ENCODE results near the gene TBL1X. TPM values are rescaled to one million over a fixed set of nuclear protein-coding genes. Genes with fewer than 3 reads are reported as not detected.
"Not testable (repeated sequence)": the region's sequence is repeated elsewhere in the genome, so short reads cannot be mapped to it uniquely, and the experiment has no call there.

Gene TBL1X
- total RNA-seq, 4 donors from 2014 or later = 14.8 to 31.7 (median 16.8) TPM

- intact Hi-C loops (cut with DNase I; ENCODE audit: low total_unique reads) = no loop called here
- no peak for TF ChIP-seq POLR2A (IDR thresholded peaks at IDR 0.05)
- TF ChIP-seq, protein P1, sequence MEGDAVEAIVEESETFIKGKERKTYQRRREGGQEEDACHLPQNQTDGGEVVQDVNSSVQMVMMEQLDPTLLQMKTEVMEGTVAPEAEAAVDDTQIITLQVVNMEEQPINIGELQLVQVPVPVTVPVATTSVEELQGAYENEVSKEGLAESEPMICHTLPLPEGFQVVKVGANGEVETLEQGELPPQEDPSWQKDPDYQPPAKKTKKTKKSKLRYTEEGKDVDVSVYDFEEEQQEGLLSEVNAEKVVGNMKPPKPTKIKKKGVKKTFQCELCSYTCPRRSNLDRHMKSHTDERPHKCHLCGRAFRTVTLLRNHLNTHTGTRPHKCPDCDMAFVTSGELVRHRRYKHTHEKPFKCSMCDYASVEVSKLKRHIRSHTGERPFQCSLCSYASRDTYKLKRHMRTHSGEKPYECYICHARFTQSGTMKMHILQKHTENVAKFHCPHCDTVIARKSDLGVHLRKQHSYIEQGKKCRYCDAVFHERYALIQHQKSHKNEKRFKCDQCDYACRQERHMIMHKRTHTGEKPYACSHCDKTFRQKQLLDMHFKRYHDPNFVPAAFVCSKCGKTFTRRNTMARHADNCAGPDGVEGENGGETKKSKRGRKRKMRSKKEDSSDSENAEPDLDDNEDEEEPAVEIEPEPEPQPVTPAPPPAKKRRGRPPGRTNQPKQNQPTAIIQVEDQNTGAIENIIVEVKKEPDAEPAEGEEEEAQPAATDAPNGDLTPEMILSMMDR (IDR thresholded peaks at IDR 0.05) = no peak
- WGBS, 2 donors = 69 to 70% methylated on average over 3 of the region's 3 CpGs
- no peak for DNase-seq (ENCODE audit: low spot score in 2 of 2)
- no peak overlapping the region for H3K4me3 ChIP-seq (ENCODE audit: low read depth, poor library complexity, severe bottlenecking)
These were observed 24.6 kb upstream of the TBL1X start for GRCh38 chrX:9440116-9440844.

DNA sequence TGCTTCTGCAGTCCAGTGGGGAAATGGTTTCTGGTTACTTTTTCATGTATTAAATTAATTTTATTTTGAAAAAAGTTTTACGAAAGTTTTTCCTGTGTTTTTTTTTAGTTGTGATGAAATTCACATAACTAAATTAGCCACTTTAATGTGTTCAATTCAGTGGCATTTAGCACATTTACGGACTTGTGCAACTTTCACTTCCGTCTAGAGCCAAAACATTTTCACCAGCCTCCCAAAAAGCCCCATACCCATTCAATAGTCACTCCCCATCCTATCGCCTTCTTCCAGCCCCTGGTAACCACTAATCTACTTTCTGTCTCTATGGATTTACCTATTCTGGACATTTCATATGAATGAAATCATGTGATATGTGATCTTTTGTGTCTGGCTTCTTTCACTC, 22.8 kb upstream of the TBL1X start:
- TF ChIP-seq, protein P1 (IDR thresholded peaks at IDR 0.05) = no peak
- no peak for TF ChIP-seq POLR2A (IDR thresholded peaks at IDR 0.05)
- DNase-seq (ENCODE audit: low spot score in 2 of 2) = no peak
- H3K4me3 ChIP-seq (ENCODE audit: low read depth, poor library complexity, severe bottlenecking) = no peak overlapping the region
- 61 to 93% methylated on average over 4 of the region's 4 CpGs for WGBS, 2 donors
- intact Hi-C loops (cut with DNase I; ENCODE audit: low total_unique reads) = no loop called here

- TF ChIP-seq, protein P1 (IDR thresholded peaks at IDR 0.05) = no peak
- TF ChIP-seq POLR2A (IDR thresholded peaks at IDR 0.05) = no peak
- DNase-seq (ENCODE audit: low spot score in 2 of 2) = peak in 1 of 2 donors; percentile 64
- intact Hi-C loops (cut with DNase I; ENCODE audit: low total_unique reads) = no loop called here
- 87 to 93% methylated on average over 13 to 20 of the region's 20 CpGs for WGBS, 2 donors
- no peak overlapping the region for H3K4me3 ChIP-seq (ENCODE audit: low read depth, poor library complexity, severe bottlenecking)
These were observed 21.5 kb upstream of the TBL1X start for GRCh38 chrX:9443327-9443726.

DNA sequence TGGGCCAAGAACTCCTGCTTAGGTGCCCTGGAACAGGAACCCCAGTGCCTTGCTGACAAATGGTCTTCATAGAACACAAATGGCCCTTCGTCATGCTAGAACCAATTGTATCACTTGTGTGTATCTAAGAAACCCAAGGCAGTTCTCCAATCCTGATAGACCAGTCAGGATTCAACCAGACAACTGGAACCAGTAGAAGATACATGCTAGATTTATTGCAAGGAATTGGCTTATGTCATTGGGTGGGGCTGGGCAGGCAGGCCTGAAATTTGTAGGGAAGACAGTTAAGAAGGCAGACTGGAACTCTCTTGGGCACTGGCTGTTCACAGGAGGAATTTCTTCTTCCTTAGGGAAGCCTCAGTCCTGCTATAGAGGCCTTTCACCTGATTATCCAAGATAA, 17.0 kb upstream of the TBL1X start:
- intact Hi-C loops (cut with DNase I; ENCODE audit: low total_unique reads) = no loop called here
- H3K4me3 ChIP-seq (ENCODE audit: low read depth, poor library complexity, severe bottlenecking) = no peak overlapping the region
- 64 to 76% methylated on average over 1 of the region's 1 CpG for whole genome bisulfite sequencing, 2 donors
- peak in 1 of 2 donors; percentile 15 for DNase-seq (ENCODE audit: low spot score in 2 of 2)
- TF ChIP-seq POLR2A (IDR thresholded peaks at IDR 0.05) = no peak
- TF ChIP-seq, protein P1 (IDR thresholded peaks at IDR 0.05) = no peak

GRCh38 chrX:9456250-9457074, 8.4 kb upstream of the TBL1X start:
- TF ChIP-seq POLR2A (IDR thresholded peaks at IDR 0.05) = no peak
- TF ChIP-seq, protein P1 (IDR thresholded peaks at IDR 0.05) = no peak
- intact Hi-C loops (cut with DNase I; ENCODE audit: low total_unique reads) = no loop called here
- no peak for DNase-seq (ENCODE audit: low spot score in 2 of 2)
- no peak overlapping the region for H3K4me3 ChIP-seq (ENCODE audit: low read depth, poor library complexity, severe bottlenecking)
- WGBS, 2 donors = 59 to 72% methylated on average over 5 to 8 of the region's 8 CpGs

DNA sequence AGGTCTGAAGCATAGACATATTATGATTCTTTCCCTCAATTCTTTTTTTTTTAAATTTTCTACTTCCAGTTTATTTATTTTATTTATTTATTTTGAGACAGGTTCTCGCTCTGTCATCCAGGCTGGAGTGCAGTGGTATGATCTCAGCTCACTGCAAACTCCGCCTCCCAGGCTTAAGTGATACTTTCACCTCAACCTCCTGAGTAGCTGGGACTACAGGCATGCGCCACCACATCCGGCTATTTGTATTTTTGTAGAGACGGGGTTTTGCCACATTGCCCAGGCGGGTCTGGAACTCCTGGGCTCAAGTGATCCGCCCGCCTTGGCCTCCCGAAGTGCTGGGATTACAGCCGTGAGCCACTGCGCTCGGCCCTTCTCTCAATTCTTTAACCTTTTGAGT, 6.8 kb upstream of the TBL1X start:
- DNase-seq (ENCODE audit: low spot score in 2 of 2) = not testable (repeated sequence)

More for the DNA sequence above, 6.8 kb upstream of the TBL1X start:
- 85 to 97% methylated on average over 12 of the region's 12 CpGs for WGBS, 2 donors
- intact Hi-C loops (cut with DNase I; ENCODE audit: low total_unique reads); H3K4me3 ChIP-seq (ENCODE audit: low read depth, poor library complexity, severe bottlenecking): not testable (repeated sequence)
